Kidney (tissue), 2 donors: ENCODE measurements around the gene ACTA1. TPM values are rescaled to one million over a fixed set of nuclear protein-coding genes. Genes with fewer than 3 reads are reported as not detected.

Experiments used
- polyA plus RNA-seq: library from polyadenylated mRNA; stranded (reverse); fragments of 350-450 nt; fragmentation: Illumina TruSeq; extraction: RNeasy Lipid Tissue Mini Kit (QIAGEN cat#74804); gene quantifications from one replicate; pipeline ENCODE4 v1.2.3, GENCODE V29; 2014; ENCODE audit warnings: low read depth, low replicate concordance; ENCODE audit not compliant: insufficient read depth
- total RNA-seq: library from RNA; stranded (reverse); fragmentation: NEBNext Ultra II Directional; extraction: Animal tissue kit (Norgen Biotek cat#: 25700); gene quantifications from one replicate; pipeline ENCODE4 v1.2.1, GENCODE V29; 2021
- donor health status: DM: yes; HTN: yes; CAD: no.

The ACTA1 gene
- total and polyA plus RNA-seq, 2 donors from 2014 or later, result 1.2 TPM; not detected in 1

Other genes with a start within 250 kb of the ACTA1 start
- 56.0 TPM for gene RAB4A, start 163.0 kb downstream of the ACTA1 start, total RNA-seq
- gene RAB4A, start 163.0 kb downstream of the ACTA1 start, polyA plus RNA-seq, result 38.3 TPM
- 3.1 TPM for gene CCSAP, start 91.0 kb downstream of the ACTA1 start, total RNA-seq
- 0.84 TPM for gene CCSAP, start 91.0 kb downstream of the ACTA1 start, polyA plus RNA-seq
- gene NUP133, start 74.2 kb upstream of the ACTA1 start, total RNA-seq, result 35.0 TPM
- gene NUP133, start 74.2 kb upstream of the ACTA1 start, polyA plus RNA-seq, result 15.9 TPM
- 15.4 TPM for gene ABCB10, start 124.6 kb upstream of the ACTA1 start, total RNA-seq
- gene ABCB10, start 124.6 kb upstream of the ACTA1 start, polyA plus RNA-seq, result 4.5 TPM
- gene TAF5L, start 192.0 kb upstream of the ACTA1 start, total RNA-seq, result 19.6 TPM
- 7.1 TPM for gene TAF5L, start 192.0 kb upstream of the ACTA1 start, polyA plus RNA-seq
- 8.3 TPM for gene URB2, start 192.2 kb upstream of the ACTA1 start, total RNA-seq
- gene URB2, start 192.2 kb upstream of the ACTA1 start, polyA plus RNA-seq, result 1.4 TPM